GM19239 (cell line): ENCODE measurements around the gene ARMH4.

Source experiments
- DNase-seq: peaks from one replicate; pipeline ENCODE4 v3.0.0; 2011; ENCODE audit warnings: low spot score; ENCODE audit not compliant: insufficient read length
- FAIRE-seq: peaks from 2 replicates; lab custom pipeline; 2011; peaks lifted over from hg19 to GRCh38; lab: Jason Lieb, UNC

The ARMH4 gene

GRCh38 chr14:58152014-58152857 is at the start of gene ARMH4:
Gene ARMH4 (minus strand): TSS chr14:58152213. CDS start chr14:58139358, 12,855 bp downstream.
- peak; percentile 75 for FAIRE-seq
- peak; percentile 57 for DNase-seq

- peak; percentile 63 for FAIRE-seq
Observed at GRCh38 chr14:58200846-58201245, 48.8 kb upstream of the ARMH4 start.

GRCh38 chr14:58200480-58200841 is 48.4 kb upstream of the ARMH4 start:
- DNase-seq (no peak), FAIRE-seq (peak; percentile 39)

More at GRCh38 chr14:58200846-58201245, 48.8 kb upstream of the ARMH4 start:
- DNase-seq, result no peak

GRCh38 chr14:58199726-58200479 is 47.9 kb upstream of the ARMH4 start, which contains the start of gene ACTR10:
Gene ACTR10 (plus strand): TSS chr14:58200149. CDS start chr14:58200218, 69 bp downstream.
- peak; percentile 80 for FAIRE-seq

GRCh38 chr14:58198086-58198485 is 46.1 kb upstream of the ARMH4 start:
- FAIRE-seq (peak; percentile 57), DNase-seq (no peak)

More at GRCh38 chr14:58199726-58200479, 47.9 kb upstream of the ARMH4 start, which contains the start of gene ACTR10:
- DNase-seq, result peak; percentile 77

GRCh38 chr14:58196198-58196597 is 44.2 kb upstream of the ARMH4 start:
- FAIRE-seq (no peak), DNase-seq (no peak)

GRCh38 chr14:58193542-58193941 is 41.5 kb upstream of the ARMH4 start:
- FAIRE-seq, result no peak

GRCh38 chr14:58191763-58192601 is 40.0 kb upstream of the ARMH4 start:
- FAIRE-seq, result no peak
- no peak for DNase-seq

More at GRCh38 chr14:58193542-58193941, 41.5 kb upstream of the ARMH4 start:
- no peak for DNase-seq

- FAIRE-seq (no peak), DNase-seq (no peak)
Observed at GRCh38 chr14:58189176-58189575, 37.2 kb upstream of the ARMH4 start.

GRCh38 chr14:58177125-58177524 is 25.1 kb upstream of the ARMH4 start:
- DNase-seq (no peak), FAIRE-seq (no peak)

- DNase-seq (no peak), FAIRE-seq (no peak)
Observed at GRCh38 chr14:58171090-58171489, 19.1 kb upstream of the ARMH4 start.

GRCh38 chr14:58167891-58168290 is 15.9 kb upstream of the ARMH4 start:
- no peak for FAIRE-seq
- DNase-seq, result no peak

GRCh38 chr14:58167057-58167456 is 15.0 kb upstream of the ARMH4 start:
- DNase-seq (no peak), FAIRE-seq (no peak)

GRCh38 chr14:58166005-58166983 is 14.3 kb upstream of the ARMH4 start:
- FAIRE-seq, result peak; percentile 39
- DNase-seq, result peak; percentile 50

GRCh38 chr14:58160561-58160960 is 8.5 kb upstream of the ARMH4 start:
- no peak for FAIRE-seq
- DNase-seq, result no peak

GRCh38 chr14:58151133-58152013 is 640 bp downstream of the ARMH4 start:
- no peak for DNase-seq
- peak; percentile 28 for FAIRE-seq

GRCh38 chr14:58150243-58150805 is 1.7 kb downstream of the ARMH4 start:
- DNase-seq (no peak), FAIRE-seq (no peak)

- no peak for FAIRE-seq
Observed at GRCh38 chr14:58149196-58149595, 2.8 kb downstream of the ARMH4 start.

More at GRCh38 chr14:58149196-58149595, 2.8 kb downstream of the ARMH4 start:
- DNase-seq, result no peak
